HCT116 (cell line): ENCODE results near the gene PTPRA.

ENCODE experiments used
- CEBPB ChIP-seq: IDR thresholded peaks from 2 replicates; pipeline ENCODE4 v1.6.1; 2012; ENCODE audit warnings: low read depth
- EZH2 ChIP-seq: fragments of 200-600 bp; sonication (generic); IDR thresholded peaks from 2 replicates; pipeline ENCODE4 v1.6.1; 2017; ENCODE audit warnings: antibody characterized with exemption, mixed run types
- EZH2phosphoT487 ChIP-seq: fragments of 200-600 bp; IDR thresholded peaks from 2 replicates; pipeline ENCODE4 v1.6.1; 2018; ENCODE audit warnings: antibody characterized with exemption, borderline replicate concordance
- POLR2A ChIP-seq: IDR thresholded peaks from 2 replicates; pipeline ENCODE4 v1.7.0; 2011; ENCODE audit warnings: borderline replicate concordance; ENCODE audit not compliant: insufficient read depth, insufficient read length; ENCODE audit errors: extremely low read depth
- RAD21 ChIP-seq: IDR thresholded peaks from 2 replicates; pipeline ENCODE4 v1.6.1; 2012; ENCODE audit warnings: low read depth, mild to moderate bottlenecking
- SIN3A ChIP-seq: IDR thresholded peaks from 2 replicates; pipeline ENCODE4 v1.6.1; 2012; ENCODE audit warnings: low read depth
- SP1 ChIP-seq: IDR thresholded peaks from 2 replicates; pipeline ENCODE4 v1.6.1; 2012; ENCODE audit warnings: low read depth
- YY1 ChIP-seq: IDR thresholded peaks from 2 replicates; pipeline ENCODE4 v1.6.1; 2011; ENCODE audit warnings: low read length, low read depth, moderate library complexity, mild to moderate bottlenecking; ENCODE audit not compliant: insufficient replicate concordance; ENCODE audit errors: extremely low read depth
- TF ChIP-seq, protein P1 (sequence below), 3 experiments: fragments of 200-600 bp in 1 of 3; sonication (generic) in 1 of 3; IDR thresholded peaks in 2 of 3; conservative IDR thresholded peaks in 1 of 3; 2 replicates each; pipeline ENCODE4 v1.5.1; 2012 to 2017; ENCODE audit warnings: low read depth in 2 of 3, low read length in 2 of 3, antibody characterized with exemption in 1 of 3, borderline replicate concordance in 1 of 3, control low read depth in 1 of 3, mild to moderate bottlenecking in 1 of 3, mixed read lengths in 1 of 3, mixed run types in 1 of 3, moderate library complexity in 1 of 3; ENCODE audit not compliant: insufficient read depth in 1 of 3

DNA sequence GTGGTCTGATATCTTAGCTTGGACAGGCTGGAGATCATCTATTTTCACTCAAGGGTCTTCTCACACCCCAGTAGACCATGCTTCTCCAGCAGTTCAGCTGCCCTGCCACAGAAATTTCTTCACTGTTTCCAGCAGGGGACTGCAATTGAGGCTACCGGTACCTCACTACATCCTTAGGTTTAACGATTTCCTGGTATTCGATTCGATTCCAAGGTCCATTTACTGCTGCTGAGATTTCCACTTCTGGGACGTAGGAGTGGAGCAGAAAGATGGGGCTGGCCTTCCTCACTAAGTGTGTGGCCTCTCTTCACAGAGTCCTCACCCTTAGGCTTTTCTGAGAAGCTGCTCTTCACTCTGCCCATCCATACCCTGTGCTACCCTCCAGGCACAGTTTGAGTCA is 26.6 kb upstream of the PTPRA start:
- TF ChIP-seq EZH2: no peak
- TF ChIP-seq YY1: no peak
- TF ChIP-seq, protein P1, sequence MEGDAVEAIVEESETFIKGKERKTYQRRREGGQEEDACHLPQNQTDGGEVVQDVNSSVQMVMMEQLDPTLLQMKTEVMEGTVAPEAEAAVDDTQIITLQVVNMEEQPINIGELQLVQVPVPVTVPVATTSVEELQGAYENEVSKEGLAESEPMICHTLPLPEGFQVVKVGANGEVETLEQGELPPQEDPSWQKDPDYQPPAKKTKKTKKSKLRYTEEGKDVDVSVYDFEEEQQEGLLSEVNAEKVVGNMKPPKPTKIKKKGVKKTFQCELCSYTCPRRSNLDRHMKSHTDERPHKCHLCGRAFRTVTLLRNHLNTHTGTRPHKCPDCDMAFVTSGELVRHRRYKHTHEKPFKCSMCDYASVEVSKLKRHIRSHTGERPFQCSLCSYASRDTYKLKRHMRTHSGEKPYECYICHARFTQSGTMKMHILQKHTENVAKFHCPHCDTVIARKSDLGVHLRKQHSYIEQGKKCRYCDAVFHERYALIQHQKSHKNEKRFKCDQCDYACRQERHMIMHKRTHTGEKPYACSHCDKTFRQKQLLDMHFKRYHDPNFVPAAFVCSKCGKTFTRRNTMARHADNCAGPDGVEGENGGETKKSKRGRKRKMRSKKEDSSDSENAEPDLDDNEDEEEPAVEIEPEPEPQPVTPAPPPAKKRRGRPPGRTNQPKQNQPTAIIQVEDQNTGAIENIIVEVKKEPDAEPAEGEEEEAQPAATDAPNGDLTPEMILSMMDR (IDR thresholded peaks at IDR 0.05 in 2 of 3, conservative IDR thresholded peaks at IDR 0.05 in 1 of 3; ENCODE audit: borderline replicate concordance in 1 of 3, insufficient read depth in 1 of 3, low read depth in 2 of 3, low read length in 2 of 3): no peak
- no peak for TF ChIP-seq SP1
- no peak for TF ChIP-seq POLR2A
- TF ChIP-seq RAD21: no peak
- TF ChIP-seq CEBPB: no peak
- no peak for TF ChIP-seq SIN3A
- no peak for TF ChIP-seq EZH2phosphoT487
